ENCODE data around the gene PACRG. TPM values are rescaled to one million over a fixed set of nuclear protein-coding genes. Genes with fewer than 3 reads are reported as not detected.
A peak's percentile ranks its signal among the peaks of the same experiment; 100 is the strongest.

The PACRG gene
- polyA plus RNA-seq, 3 donors: not detected

DNA sequence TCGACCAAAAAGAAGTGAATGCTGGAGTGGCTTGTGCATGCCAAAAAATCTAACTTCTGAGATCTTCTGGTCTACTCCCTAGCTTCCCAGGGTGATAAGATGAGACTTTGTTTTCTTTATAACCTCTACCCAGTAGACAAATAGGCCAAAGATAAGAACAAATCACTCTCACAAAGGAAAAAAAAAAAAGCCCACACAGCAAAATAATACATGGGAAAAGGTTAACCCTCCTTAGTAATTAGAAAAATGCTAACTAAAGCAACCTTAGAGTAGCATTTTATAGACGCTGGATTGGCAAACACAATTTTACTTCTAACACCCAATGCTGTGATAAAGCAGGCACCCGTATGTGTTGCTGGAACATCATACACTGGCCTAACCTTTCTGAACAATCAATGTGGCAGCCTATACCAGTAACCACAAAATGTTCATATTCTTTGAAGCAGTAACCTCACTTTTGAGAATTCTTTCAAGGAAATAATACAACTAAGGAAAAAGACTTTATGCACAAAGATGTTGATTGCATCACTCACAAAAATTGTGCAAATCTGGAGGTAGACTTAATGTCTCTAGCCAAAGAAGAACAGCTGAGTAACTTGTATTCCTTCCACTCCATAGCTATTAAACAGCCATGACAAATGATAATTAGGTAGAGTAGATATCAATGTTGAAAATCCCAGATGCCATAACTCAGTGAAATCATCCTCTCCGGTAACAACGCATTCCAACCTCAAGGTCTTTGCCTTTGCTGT, 570.5 kb downstream of the PACRG start:
- intact Hi-C loops (cut with micrococcal nuclease): no loop called here
- no peak overlapping the region for H3K4me3 Mint-ChIP-seq
- peaks cover 2 to 3% (median 2%) of the 10 kb centered on the region in 3 donors for H3K27me3 Mint-ChIP-seq (ENCODE audit: low read depth in 3 of 3)

DNA sequence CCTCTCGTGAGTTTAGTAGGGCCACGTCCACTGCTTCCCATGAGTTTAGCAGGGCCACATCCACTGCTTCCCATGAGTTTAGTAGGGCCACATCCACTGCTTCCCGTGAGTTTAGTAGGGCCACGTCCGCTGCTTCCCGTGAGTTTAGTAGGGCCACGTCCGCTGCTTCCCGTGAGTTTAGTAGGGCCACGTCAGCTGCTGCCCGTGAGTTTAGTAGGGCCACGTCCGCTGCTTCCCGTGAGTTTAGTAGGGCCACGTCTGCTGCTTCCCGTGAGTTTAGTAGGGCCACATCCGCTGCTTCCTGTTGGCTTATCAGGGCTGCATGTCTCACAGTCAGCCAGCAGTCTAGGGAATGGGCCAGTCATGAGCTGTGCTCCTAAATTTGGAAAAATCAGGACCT, 573.1 kb downstream of the PACRG start:
- 96% methylated on average over 16 of the region's 17 CpGs for WGBS (ENCODE audit: insufficient coverage)
- intact Hi-C loops (cut with micrococcal nuclease): no loop called here
- peaks cover 2 to 6% (median 2%) of the 10 kb centered on the region in 3 donors for H3K27me3 Mint-ChIP-seq (ENCODE audit: low read depth in 3 of 3)
- H3K27ac Mint-ChIP-seq: no peak overlapping the region
- Histone ChIP-seq H3K27ac (ENCODE audit: low read depth in 1 of 2, low read length in 2 of 2) (no peak overlapping the region), H3K4me2 (replicated peaks; ENCODE audit: extremely low read depth, low read length, poor library complexity, severe bottlenecking) (no peak overlapping the region), H3K4me3 (replicated peaks in 1 of 3; ENCODE audit: low read depth in 2 of 3, low read length in 3 of 3) (no peak overlapping the region), H3K9me3 (replicated peaks in 1 of 2; ENCODE audit: control insufficient read depth in 1 of 2, insufficient read depth in 1 of 2, low read length in 2 of 2) (no peaks in the 10 kb centered on the region), H2AFZ (ENCODE audit: insufficient read depth, low read depth, low read length, poor library complexity, severe bottlenecking) (no peak overlapping the region), H3K27me3 (ENCODE audit: control insufficient read depth in 2 of 2, insufficient read depth in 2 of 2, low read length in 2 of 2) (no peaks in the 10 kb centered on the region), H3K9ac (ENCODE audit: insufficient read depth, low read length, poor library complexity, severe bottlenecking) (no peak overlapping the region), H3K79me2 (ENCODE audit: insufficient read depth, low read length) (no peaks in the 10 kb centered on the region), H3K36me3 (replicated peaks in 1 of 2; ENCODE audit: control insufficient read depth in 1 of 2, insufficient read depth in 2 of 2, low read length in 2 of 2) (no peaks in the 10 kb centered on the region), H3K4me1 (ENCODE audit: control insufficient read depth in 1 of 2, insufficient read depth in 2 of 2, low read length in 2 of 2) (no peaks in the 10 kb centered on the region), H4K20me1 (ENCODE audit: insufficient read depth, low read length) (no peaks in the 10 kb centered on the region)
- TF ChIP-seq CTCF (IDR thresholded peaks at IDR 0.05): no peak
- no peaks in the 10 kb centered on the region for H3K4me1 Mint-ChIP-seq
- H3K4me3 Mint-ChIP-seq: no peak overlapping the region
- H3K9me3 Mint-ChIP-seq: peaks cover 0 to 2% (median 0%) of the 10 kb centered on the region in 7 donors
- no peaks in the 10 kb centered on the region for H3K36me3 Mint-ChIP-seq
- no peak for DNase-seq

More for the DNA sequence above, 570.5 kb downstream of the PACRG start:
- Histone ChIP-seq H3K27me3 (ENCODE audit: control insufficient read depth in 2 of 2, insufficient read depth in 2 of 2, low read length in 2 of 2) (no peaks in the 10 kb centered on the region), H3K79me2 (ENCODE audit: insufficient read depth, low read length) (no peaks in the 10 kb centered on the region), H3K4me1 (ENCODE audit: control insufficient read depth in 1 of 2, insufficient read depth in 2 of 2, low read length in 2 of 2) (no peaks in the 10 kb centered on the region), H3K9ac (ENCODE audit: insufficient read depth, low read length, poor library complexity, severe bottlenecking) (no peak overlapping the region), H3K4me2 (replicated peaks; ENCODE audit: extremely low read depth, low read length, poor library complexity, severe bottlenecking) (no peak overlapping the region), H3K27ac (ENCODE audit: low read depth in 1 of 2, low read length in 2 of 2) (no peak overlapping the region), H3K4me3 (replicated peaks in 1 of 3; ENCODE audit: low read depth in 2 of 3, low read length in 3 of 3) (no peak overlapping the region), H4K20me1 (ENCODE audit: insufficient read depth, low read length) (no peaks in the 10 kb centered on the region), H3K36me3 (replicated peaks in 1 of 2; ENCODE audit: control insufficient read depth in 1 of 2, insufficient read depth in 2 of 2, low read length in 2 of 2) (no peaks in the 10 kb centered on the region), H2AFZ (ENCODE audit: insufficient read depth, low read depth, low read length, poor library complexity, severe bottlenecking) (no peak overlapping the region), H3K9me3 (replicated peaks in 1 of 2; ENCODE audit: control insufficient read depth in 1 of 2, insufficient read depth in 1 of 2, low read length in 2 of 2) (no peaks in the 10 kb centered on the region)
- 98% methylated on average over 4 of the region's 5 CpGs for WGBS (ENCODE audit: insufficient coverage)
- no peak for TF ChIP-seq CTCF (IDR thresholded peaks at IDR 0.05)
- H3K4me1 Mint-ChIP-seq: no peaks in the 10 kb centered on the region
- DNase-seq: no peak
- H3K36me3 Mint-ChIP-seq: no peaks in the 10 kb centered on the region
- peaks cover 0 to 2% (median 0%) of the 10 kb centered on the region in 7 donors for H3K9me3 Mint-ChIP-seq
- H3K27ac Mint-ChIP-seq: peak overlapping the region in 1 of 7 donors; percentile 11
